Keratinocyte (primary cell): ENCODE measurements around the gene MS4A13. TPM values are rescaled to one million over a fixed set of nuclear protein-coding genes. Genes with fewer than 3 reads are reported as not detected.

ENCODE experiments used
- DNase-seq: peaks from one replicate; pipeline ENCODE4 v3.0.0-alpha.2; 2011; ENCODE audit warnings: low read depth, missing footprints, low spot score
- FAIRE-seq: peaks from 2 replicates; lab custom pipeline; 2011; peaks lifted over from hg19 to GRCh38; lab: Jason Lieb, UNC
- H2AFZ ChIP-seq: 2 replicates; pipeline ENCODE4 v1.6.0; 2012; ENCODE audit warnings: low read length, control low read depth, inconsistent platforms; ENCODE audit not compliant: control insufficient read depth
- H3K27ac ChIP-seq: 2 replicates; pipeline ENCODE4 v1.5.1; 2011; ENCODE audit warnings: low read length; ENCODE audit not compliant: control insufficient read depth, insufficient read depth
- H3K27me3 ChIP-seq: 3 replicates; pipeline ENCODE4 v1.6.0; 2011; ENCODE audit warnings: low read length; ENCODE audit not compliant: control insufficient read depth, insufficient read depth; ENCODE audit errors: extremely low read depth
- H3K36me3 ChIP-seq, 2 experiments: 2 replicates in 1 of 2; 3 replicates in 1 of 2; pipeline ENCODE4 v1.5.1; 2011; ENCODE audit warnings: low read length in 2 of 2, mild to moderate bottlenecking in 1 of 2; ENCODE audit not compliant: control insufficient read depth in 2 of 2, insufficient read depth in 2 of 2; ENCODE audit errors: extremely low read depth in 1 of 2
- H3K4me1 ChIP-seq: 3 replicates; pipeline ENCODE4 v1.5.1; 2011; ENCODE audit warnings: low read length; ENCODE audit not compliant: control insufficient read depth, insufficient read depth; ENCODE audit errors: extremely low read depth
- H3K4me2 ChIP-seq: 3 replicates; pipeline ENCODE4 v1.6.0; 2011; ENCODE audit warnings: low read depth, low read length; ENCODE audit not compliant: control insufficient read depth, insufficient read depth; ENCODE audit errors: extremely low read depth
- H3K4me3 ChIP-seq, 3 experiments: fragments of 200-600 bp in 1 of 3; sonication (generic) in 1 of 3; 2 replicates in 2 of 3; 3 replicates in 1 of 3; pipeline ENCODE4 v1.5.1; 2011 to 2016; ENCODE audit warnings: low read length in 3 of 3, mild to moderate bottlenecking in 3 of 3, control low read depth in 2 of 3, inconsistent platforms in 1 of 3, low read depth in 1 of 3, mixed read lengths in 1 of 3, mixed run types in 1 of 3, moderate library complexity in 1 of 3; ENCODE audit not compliant: control insufficient read depth in 2 of 3, insufficient read depth in 2 of 3; ENCODE audit errors: extremely low read depth in 1 of 3
- H3K79me2 ChIP-seq: 2 replicates; pipeline ENCODE4 v1.6.0; 2012; ENCODE audit warnings: low read length; ENCODE audit not compliant: control insufficient read depth, insufficient read depth
- H3K9ac ChIP-seq: 3 replicates; pipeline ENCODE4 v1.6.0; 2011; ENCODE audit warnings: low read length; ENCODE audit not compliant: control insufficient read depth, insufficient read depth; ENCODE audit errors: extremely low read depth
- H3K9me1 ChIP-seq: 3 replicates; pipeline ENCODE4 v1.6.0; 2011; ENCODE audit warnings: low read length; ENCODE audit not compliant: control insufficient read depth, insufficient read depth; ENCODE audit errors: extremely low read depth
- H3K9me3 ChIP-seq: 2 replicates; pipeline ENCODE4 v1.5.1; 2012; ENCODE audit warnings: low read depth, low read length; ENCODE audit not compliant: control insufficient read depth
- H4K20me1 ChIP-seq: 3 replicates; pipeline ENCODE4 v1.6.0; 2011; ENCODE audit warnings: low read length; ENCODE audit not compliant: control insufficient read depth, insufficient read depth; ENCODE audit errors: extremely low read depth
- CTCF ChIP-seq, 3 experiments: IDR thresholded peaks in 1 of 3; conservative IDR thresholded peaks in 1 of 3; optimal IDR thresholded peaks in 1 of 3; 2 replicates in 2 of 3; 3 replicates in 1 of 3; pipeline versions ENCODE3 to v1.5.1; 2011; ENCODE audit warnings: low read length in 3 of 3, mild to moderate bottlenecking in 3 of 3, moderate library complexity in 2 of 3, control low read depth in 1 of 3, inconsistent platforms in 1 of 3; ENCODE audit not compliant: insufficient read depth in 2 of 3; ENCODE audit errors: extremely low read depth in 1 of 3
- EZH2 ChIP-seq: IDR thresholded peaks from one replicate; pipeline ENCODE4 v1.6.1; 2012; ENCODE audit warnings: inconsistent platforms, mild to moderate bottlenecking, low read length, moderate library complexity
- dilution Hi-C: fragments of 300-500 bp; cut with MboI; formaldehyde crosslinking; loops from one replicate; pipeline ENCODE4 v1.7.0; 2020; ENCODE audit warnings: low sequenced_read_pairs; ENCODE audit not compliant: extremely low pct_ligation_motif_present
- polyA plus RNA-seq, 5 experiments: library from polyadenylated mRNA; depleted of rRNA in 3 of 5; stranded (reverse) in 3 of 5; stranded (forward) in 1 of 5; unstranded in 1 of 5; fragments of >200 nt; gene quantifications; 1 replicate in 1 of 5; 2 replicates in 3 of 5; 3 replicates in 1 of 5; pipeline versions ENCODE4 v1.2.1 to v1.2.3, GENCODE V29; 2011 to 2012; ENCODE audit warnings: missing spikeins in 2 of 5, low read depth in 1 of 5, low replicate concordance in 1 of 5

MS4A13 gene
- polyA plus RNA-seq, 1 donor (not counting 4 experiments of a cell fraction or from before 2014, with no cell fraction given): not detected

DNA sequence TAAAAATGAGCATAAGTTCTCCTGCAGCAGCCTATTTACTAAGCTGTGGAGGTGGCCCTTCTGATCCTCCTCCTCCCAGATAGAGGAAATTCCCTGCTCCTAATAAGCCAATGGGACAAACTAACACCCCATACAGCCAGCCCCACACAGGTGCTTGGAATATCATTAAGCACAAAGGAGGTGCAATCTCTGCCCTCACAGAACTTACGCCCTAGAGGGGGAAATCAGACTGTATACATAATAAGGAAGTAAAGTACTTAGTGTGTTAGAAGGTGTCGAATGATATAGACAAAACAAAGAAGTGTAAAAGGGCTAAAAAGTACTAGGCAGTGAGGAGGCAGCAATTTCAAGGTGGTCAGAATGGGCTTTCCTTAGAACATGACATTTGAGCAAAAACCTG, 16.8 kb upstream of the MS4A13 start:
- Histone ChIP-seq H3K9me1 (no peaks in the 10 kb centered on the region), H3K4me2 (no peak overlapping the region), H3K27me3 (no peaks in the 10 kb centered on the region), H3K4me1 (no peaks in the 10 kb centered on the region), H4K20me1 (no peaks in the 10 kb centered on the region), H2AFZ (no peak overlapping the region), H3K79me2 (no peaks in the 10 kb centered on the region), H3K36me3 (no peaks in the 10 kb centered on the region), H3K9me3 (no peaks in the 10 kb centered on the region), H3K27ac (no peak overlapping the region), H3K9ac (no peak overlapping the region), H3K4me3 (no peak overlapping the region)
- no peak for TF ChIP-seq EZH2
- no peak for TF ChIP-seq CTCF (optimal IDR thresholded peaks at IDR 0.05 in 1 of 3, IDR thresholded peaks at IDR 0.05 in 1 of 3, conservative IDR thresholded peaks at IDR 0.05 in 1 of 3; ENCODE audit: extremely low read depth in 1 of 3, insufficient read depth in 2 of 3, low read length in 3 of 3)
- DNase-seq (no peak), FAIRE-seq (no peak)
- dilution Hi-C loops: no loop called here

DNA sequence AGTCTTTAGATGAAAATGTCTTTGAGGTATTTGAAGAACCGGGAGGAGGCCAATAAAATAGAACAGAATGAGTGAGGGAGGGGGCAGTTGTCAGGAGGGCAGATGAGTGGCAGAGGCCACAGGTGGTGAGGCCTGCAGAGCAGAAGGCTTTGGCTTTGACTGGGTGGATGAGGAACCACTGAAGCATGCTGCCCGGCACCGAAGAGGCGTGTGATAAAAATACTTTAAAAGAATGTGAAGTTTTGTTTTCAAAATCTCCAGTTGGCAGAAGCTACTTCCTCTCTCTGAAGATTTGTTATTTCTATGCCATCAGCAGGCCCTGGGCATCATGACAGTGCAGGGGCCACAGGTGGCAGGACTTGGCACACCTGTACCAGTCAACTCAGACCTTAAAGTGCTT, 16.3 kb upstream of the MS4A13 start:
- Histone ChIP-seq H3K27me3 (no peaks in the 10 kb centered on the region), H3K4me1 (no peaks in the 10 kb centered on the region), H3K36me3 (no peaks in the 10 kb centered on the region), H2AFZ (no peak overlapping the region), H3K27ac (no peak overlapping the region), H4K20me1 (no peaks in the 10 kb centered on the region), H3K9me1 (no peaks in the 10 kb centered on the region), H3K9me3 (no peaks in the 10 kb centered on the region), H3K9ac (no peak overlapping the region), H3K4me3 (no peak overlapping the region), H3K4me2 (no peak overlapping the region), H3K79me2 (no peaks in the 10 kb centered on the region)
- TF ChIP-seq EZH2: no peak
- TF ChIP-seq CTCF (optimal IDR thresholded peaks at IDR 0.05 in 1 of 3, IDR thresholded peaks at IDR 0.05 in 1 of 3, conservative IDR thresholded peaks at IDR 0.05 in 1 of 3; ENCODE audit: extremely low read depth in 1 of 3, insufficient read depth in 2 of 3, low read length in 3 of 3): no peak
- dilution Hi-C loops: no loop called here
- no peak for DNase-seq
- FAIRE-seq: no peak
